Measurements from ENCODE around the gene ALDH1L1.

GRCh38 chr3:126156468-126156867 lies 23.9 kb downstream of the ALDH1L1 start:
- TF ChIP-seq PATZ1 (CRISPR knock-in tag; IDR thresholded peaks at IDR 0.05; ENCODE audit: borderline replicate concordance) (no peak), TSHZ2 (CRISPR knock-in tag; IDR thresholded peaks at IDR 0.05) (no peak), ZFP3 (CRISPR knock-in tag; IDR thresholded peaks at IDR 0.05) (no peak), ISL1 (CRISPR knock-in tag; IDR thresholded peaks at IDR 0.05) (no peak), POU6F1 (CRISPR knock-in tag; IDR thresholded peaks at IDR 0.05; ENCODE audit: borderline replicate concordance, low read depth) (no peak), RARB (CRISPR knock-in tag; IDR thresholded peaks at IDR 0.05) (no peak), BACH2 (CRISPR knock-in tag; IDR thresholded peaks at IDR 0.05; ENCODE audit: borderline replicate concordance) (no peak), PPARA (CRISPR knock-in tag; IDR thresholded peaks at IDR 0.05; ENCODE audit: borderline replicate concordance) (no peak)

Measured in SK-N-SH treated with all-trans-retinoic acid at 6 μM for 48 hours (cell line).